ENCODE data around the gene GRIK1.

GRCh38 chr21:29555601-29556000 lies 384.2 kb downstream of the GRIK1 start:
- TF ChIP-seq EZH2 (IDR thresholded peaks at IDR 0.05), result no peak
- no peak for TF ChIP-seq POLR2AphosphoS5 (IDR thresholded peaks at IDR 0.05; ENCODE audit: borderline replicate concordance, low read depth, low read length)

All from SK-N-MC (cell line).